GM21526 (cell line): ENCODE measurements around the gene DCAF15.

ENCODE experiments used
- ATAC-seq: cut with Tn5 transposase; IDR thresholded peaks from one replicate; pipeline ENCODE4 v1.9.1; 2021; ENCODE audit warnings: moderate library complexity; ENCODE audit not compliant: unreplicated experiment, low FRiP score

Gene DCAF15

GRCh38 chr19:13930402-13930801, 21.9 kb upstream of the DCAF15 start:
- ATAC-seq: no peak

- ATAC-seq: no peak
These were observed 20.7 kb upstream of the DCAF15 start for GRCh38 chr19:13931391-13932148.

GRCh38 chr19:13932149-13932637, 20.1 kb upstream of the DCAF15 start:
- ATAC-seq: no peak

GRCh38 chr19:13932911-13933393, 19.4 kb upstream of the DCAF15 start:
- no peak for ATAC-seq

GRCh38 chr19:13934785-13935109, 17.6 kb upstream of the DCAF15 start:
- no peak for ATAC-seq

- ATAC-seq: no peak
These were observed 16.4 kb upstream of the DCAF15 start for GRCh38 chr19:13935765-13936510.

- ATAC-seq: no peak
These were observed 14.6 kb upstream of the DCAF15 start for GRCh38 chr19:13937479-13938300.

- ATAC-seq: no peak
These were observed 13.8 kb upstream of the DCAF15 start, which contains the start of gene PODNL1 for GRCh38 chr19:13938301-13939064. Gene PODNL1 (minus strand): TSS chr19:13938417. CDS start chr19:13938181, 236 bp downstream.

GRCh38 chr19:13942023-13942684, 10.2 kb upstream of the DCAF15 start:
- no peak for ATAC-seq

GRCh38 chr19:13946414-13946813, 5.9 kb upstream of the DCAF15 start:
- ATAC-seq: no peak

- no peak for ATAC-seq
These were observed 1.3 kb upstream of the DCAF15 start for GRCh38 chr19:13951043-13951442.

- ATAC-seq: peak; percentile 13
These were observed 533 bp upstream of the DCAF15 start for GRCh38 chr19:13951799-13952153.

GRCh38 chr19:13952931-13953531, 722 bp downstream of the DCAF15 start:
- no peak for ATAC-seq

- no peak for ATAC-seq
These were observed 1.9 kb downstream of the DCAF15 start for GRCh38 chr19:13954185-13954584.

GRCh38 chr19:13955662-13956364, 3.5 kb downstream of the DCAF15 start:
- no peak for ATAC-seq

- no peak for ATAC-seq
These were observed 4.0 kb downstream of the DCAF15 start for GRCh38 chr19:13956365-13956744.

GRCh38 chr19:13957051-13957450, 4.7 kb downstream of the DCAF15 start:
- no peak for ATAC-seq

- no peak for ATAC-seq
These were observed 5.7 kb downstream of the DCAF15 start for GRCh38 chr19:13958043-13958442.
